ENCODE measurements around the gene SPOCK3. TPM values are rescaled to one million over a fixed set of nuclear protein-coding genes. Genes with fewer than 3 reads are reported as not detected.
"Not testable (repeated sequence)": the region's sequence is repeated elsewhere in the genome, so short reads cannot be mapped to it uniquely, and the experiment has no call there.

Gene SPOCK3
- total RNA-seq, 2 experiments from 2014 or later, result not detected

DNA sequence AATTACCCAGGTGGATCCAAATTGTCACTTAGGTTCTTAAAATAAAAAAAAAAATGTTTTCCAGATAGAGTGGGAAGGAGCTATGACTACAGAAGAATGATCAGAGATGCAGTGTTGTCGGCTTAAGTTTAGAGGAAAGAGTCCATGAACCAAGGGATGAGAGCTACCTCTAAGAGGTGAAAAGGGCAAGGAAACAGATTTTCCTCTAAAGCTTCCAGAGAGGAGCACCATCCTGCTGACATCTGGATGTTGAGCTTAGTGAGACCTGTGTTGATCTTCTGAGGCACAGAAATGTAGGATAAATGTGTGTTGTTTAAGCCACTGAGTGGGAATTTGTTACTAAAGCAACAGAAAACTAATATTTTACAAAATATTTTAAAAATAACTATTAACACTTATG, 498.7 kb downstream of the SPOCK3 start:
- POLR2A ChIA-PET, result interaction anchor here (0.6 kb wide), 1 partner anchor 745 kb away, joined by 3 read pairs; no protein-coding TSS in a partner anchor

DNA sequence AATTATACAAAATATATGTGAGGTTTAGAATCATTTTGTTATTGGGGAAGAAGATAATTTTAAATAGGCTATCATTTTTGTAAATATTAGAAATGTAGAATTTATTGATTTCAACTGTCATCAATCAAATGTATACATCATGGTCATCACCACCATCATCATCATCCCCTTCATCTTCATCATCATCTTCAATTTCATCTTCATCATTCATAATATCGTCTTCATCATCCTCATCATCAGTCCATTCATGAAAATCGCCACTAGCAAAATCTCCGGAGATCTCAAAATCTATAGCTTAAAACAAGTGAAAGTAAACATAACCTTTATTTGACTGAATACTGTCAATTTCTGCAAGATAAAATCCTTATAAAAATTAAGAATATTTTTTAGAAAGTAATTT, 499.5 kb downstream of the SPOCK3 start:
- Mint-ChIP-seq H3K4me3 (no peak overlapping the region), H3K27me3 (ENCODE audit: low read depth) (no peaks in the 10 kb centered on the region), H3K9me3 (ENCODE audit: insufficient read depth) (no peaks in the 10 kb centered on the region), H3K36me3 (ENCODE audit: low read depth) (no peaks in the 10 kb centered on the region), H3K27ac (no peak overlapping the region), H3K4me1 (ENCODE audit: low read depth) (no peaks in the 10 kb centered on the region)
- DNase-seq (no peak), ATAC-seq (no peak)
- ChIA-PET CTCF (no interaction called here), POLR2A (interaction anchor here (0.6 kb wide), 1 partner anchor 745 kb away, joined by 3 read pairs; no protein-coding TSS in a partner anchor)

More for the DNA sequence above, 498.7 kb downstream of the SPOCK3 start:
- no peaks in the 10 kb centered on the region for H3K36me3 Mint-ChIP-seq (ENCODE audit: low read depth)
- no peak overlapping the region for H3K4me3 Mint-ChIP-seq
- H3K27ac Mint-ChIP-seq, result no peak overlapping the region
- ATAC-seq (no peak), DNase-seq (no peak)
- no peaks in the 10 kb centered on the region for H3K9me3 Mint-ChIP-seq (ENCODE audit: insufficient read depth)
- CTCF ChIA-PET, result no interaction called here
- H3K4me1 Mint-ChIP-seq (ENCODE audit: low read depth), result no peaks in the 10 kb centered on the region
- H3K27me3 Mint-ChIP-seq (ENCODE audit: low read depth), result no peaks in the 10 kb centered on the region

DNA sequence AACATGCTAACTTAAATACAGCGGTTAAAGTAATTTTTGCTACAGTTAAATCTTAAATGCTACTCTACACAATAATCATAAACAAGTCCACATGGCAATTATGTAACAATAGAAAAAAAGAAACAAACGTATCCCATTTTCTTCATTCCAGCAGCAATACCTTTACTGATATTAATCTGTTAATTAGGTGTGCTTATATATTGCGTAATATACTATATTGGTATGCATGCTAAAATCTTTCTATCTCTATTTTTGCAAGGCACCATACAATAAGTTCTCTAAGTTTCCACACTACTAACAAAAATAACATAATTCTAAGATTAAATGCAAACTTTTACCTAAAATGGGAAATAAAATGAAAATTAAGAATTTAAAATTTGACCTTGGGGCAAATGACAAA, 500.6 kb downstream of the SPOCK3 start:
- ChIA-PET CTCF (no interaction called here), POLR2A (no interaction called here)
- H3K27ac Mint-ChIP-seq, result no peak overlapping the region
- no peak for DNase-seq
- ATAC-seq, result no peak
- no peak overlapping the region for H3K4me3 Mint-ChIP-seq
- H3K27me3 Mint-ChIP-seq (ENCODE audit: low read depth), result no peaks in the 10 kb centered on the region
- H3K36me3 Mint-ChIP-seq (ENCODE audit: low read depth), result no peaks in the 10 kb centered on the region
- no peaks in the 10 kb centered on the region for H3K9me3 Mint-ChIP-seq (ENCODE audit: insufficient read depth)
- no peaks in the 10 kb centered on the region for H3K4me1 Mint-ChIP-seq (ENCODE audit: low read depth)

DNA sequence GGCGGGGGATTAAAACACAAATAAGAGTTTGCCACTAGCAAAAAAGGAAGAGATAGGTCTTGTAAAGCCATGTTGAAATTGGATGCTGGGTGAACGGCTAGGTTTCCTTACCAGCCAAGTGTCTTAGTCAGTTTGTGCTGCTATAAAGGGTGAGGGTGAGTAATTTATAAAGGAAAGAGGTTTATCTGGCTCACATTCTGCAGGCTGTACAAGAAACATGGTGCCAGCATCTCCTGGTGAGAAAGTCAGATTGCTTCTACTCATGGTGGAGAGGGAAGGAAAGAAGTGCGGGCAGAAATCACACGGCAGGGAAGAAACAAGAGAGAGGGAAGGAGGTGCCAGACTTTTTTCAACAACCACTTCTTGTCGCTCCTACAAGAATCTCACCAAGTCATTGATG, 507.5 kb downstream of the SPOCK3 start:
- no peak overlapping the region for H3K27ac Mint-ChIP-seq
- no peaks in the 10 kb centered on the region for H3K27me3 Mint-ChIP-seq (ENCODE audit: low read depth)
- no peaks in the 10 kb centered on the region for H3K36me3 Mint-ChIP-seq (ENCODE audit: low read depth)
- no peak overlapping the region for H3K4me3 Mint-ChIP-seq
- no peak for DNase-seq
- H3K9me3 Mint-ChIP-seq (ENCODE audit: insufficient read depth), result no peaks in the 10 kb centered on the region
- no peaks in the 10 kb centered on the region for H3K4me1 Mint-ChIP-seq (ENCODE audit: low read depth)
- no peak for ATAC-seq
- ChIA-PET CTCF (no interaction called here), POLR2A (no interaction called here)

DNA sequence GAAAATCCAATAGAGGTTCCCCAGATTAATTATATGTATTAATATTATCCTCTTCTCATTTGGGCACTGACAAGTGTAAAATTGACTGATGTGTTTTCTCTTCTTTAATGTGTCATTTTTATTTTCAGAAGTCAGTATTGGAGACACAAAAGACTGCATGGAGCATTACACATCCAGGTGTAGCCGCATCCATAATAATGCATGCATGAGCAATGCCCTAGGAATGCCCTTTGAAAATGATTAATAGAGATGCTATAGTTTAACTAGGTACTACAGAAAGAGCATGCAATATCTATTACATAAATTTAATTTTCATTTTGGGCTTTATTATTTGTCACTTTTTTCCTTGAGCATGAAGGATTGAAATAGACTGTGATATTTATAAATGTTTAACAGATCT, 509.9 kb downstream of the SPOCK3 start:
- Mint-ChIP-seq H3K27ac (no peak overlapping the region), H3K27me3 (ENCODE audit: low read depth) (no peaks in the 10 kb centered on the region), H3K4me3 (no peak overlapping the region), H3K36me3 (ENCODE audit: low read depth) (no peaks in the 10 kb centered on the region), H3K4me1 (ENCODE audit: low read depth) (no peaks in the 10 kb centered on the region), H3K9me3 (ENCODE audit: insufficient read depth) (peaks cover 12% of the 10 kb centered on the region)
- ChIA-PET POLR2A (no interaction called here), CTCF (no interaction called here)
- ATAC-seq, result no peak
- no peak for DNase-seq

DNA sequence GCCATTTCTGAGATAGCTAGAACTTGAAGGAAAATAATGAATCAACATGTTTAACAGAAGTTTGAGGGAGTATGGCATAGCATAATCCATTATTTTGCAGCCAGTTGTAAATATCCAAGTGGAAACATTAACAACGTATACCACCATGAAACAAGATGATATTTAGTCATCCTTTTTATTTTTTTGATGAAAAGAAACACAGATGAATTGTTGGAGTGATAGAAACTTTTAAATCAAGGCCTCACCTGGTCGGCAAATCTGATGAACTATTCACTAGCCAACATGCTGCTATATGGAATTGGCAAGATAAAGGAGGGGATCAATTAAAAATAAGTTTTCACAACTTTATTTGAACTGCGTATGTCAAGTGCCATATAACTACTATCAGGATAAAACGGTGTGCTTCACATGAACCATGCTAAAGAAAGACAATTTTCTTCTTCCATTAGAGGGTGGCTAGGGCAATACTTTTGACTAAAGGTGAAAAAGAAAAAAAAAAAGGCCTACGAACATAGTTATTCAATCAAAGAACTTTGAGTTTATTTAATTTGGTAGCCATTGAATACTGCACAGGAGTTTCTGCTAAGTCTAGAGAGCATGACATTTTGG, 510.7 kb downstream of the SPOCK3 start:
- Mint-ChIP-seq H3K9me3 (ENCODE audit: insufficient read depth) (peaks cover 13% of the 10 kb centered on the region), H3K4me3 (no peak overlapping the region), H3K27ac (no peak overlapping the region), H3K27me3 (ENCODE audit: low read depth) (no peaks in the 10 kb centered on the region), H3K4me1 (ENCODE audit: low read depth) (no peaks in the 10 kb centered on the region), H3K36me3 (ENCODE audit: low read depth) (no peaks in the 10 kb centered on the region)
- POLR2A ChIA-PET, result no interaction called here
- ATAC-seq, result no peak
- CTCF ChIA-PET, result no interaction called here
- no peak for DNase-seq

DNA sequence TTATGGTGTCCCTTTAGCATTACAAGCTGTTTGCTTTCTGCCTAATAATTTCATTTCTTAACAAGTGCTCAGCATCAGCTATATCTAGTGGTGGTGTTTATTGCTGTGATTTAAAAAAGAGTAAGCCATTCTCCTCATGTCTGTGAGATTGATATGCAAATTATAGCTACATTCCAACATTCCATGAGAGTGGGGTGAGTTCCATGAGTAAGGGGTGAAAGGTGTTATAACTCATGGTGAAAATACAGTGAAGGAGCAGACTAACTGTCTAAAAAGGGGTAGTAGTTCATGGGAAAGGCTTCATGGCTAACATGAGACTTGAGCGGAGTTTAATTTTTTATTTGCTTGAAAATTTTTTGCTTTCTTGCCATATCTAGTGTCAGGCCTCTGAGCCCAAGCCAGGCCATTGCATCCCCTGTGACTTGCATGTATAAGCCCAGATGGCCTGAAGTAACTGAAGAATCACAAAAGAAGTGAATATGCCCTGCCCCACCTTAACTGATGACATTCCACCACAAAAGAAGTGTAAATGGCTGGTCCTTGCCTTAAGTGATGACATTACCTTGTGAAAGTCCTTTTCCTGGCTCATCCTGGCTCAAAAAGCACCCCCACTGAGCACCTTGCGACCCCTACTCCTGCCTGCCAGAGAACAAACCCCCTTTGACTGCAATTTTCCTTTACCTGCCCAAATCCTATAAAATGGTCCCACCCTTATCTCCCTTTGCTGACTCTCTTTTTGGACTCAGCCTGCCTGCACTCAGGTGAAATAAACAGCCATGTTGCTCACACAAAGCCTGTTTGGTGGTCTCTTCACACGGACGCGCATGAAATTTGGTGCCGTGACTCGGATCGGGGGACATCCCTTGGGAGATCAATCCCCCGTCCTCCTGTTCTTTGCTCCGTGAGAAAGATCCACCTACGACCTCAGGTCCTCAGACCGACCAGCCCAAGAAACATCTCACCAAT, 518.3 kb downstream of the SPOCK3 start:
- H3K36me3 Mint-ChIP-seq (ENCODE audit: low read depth); DNase-seq; H3K27me3 Mint-ChIP-seq (ENCODE audit: low read depth); POLR2A ChIA-PET; ATAC-seq; H3K27ac Mint-ChIP-seq; CTCF ChIA-PET; H3K4me1 Mint-ChIP-seq (ENCODE audit: low read depth); H3K4me3 Mint-ChIP-seq: not testable (repeated sequence)
- peaks cover 26% of the 10 kb centered on the region for H3K9me3 Mint-ChIP-seq (ENCODE audit: insufficient read depth)

DNA sequence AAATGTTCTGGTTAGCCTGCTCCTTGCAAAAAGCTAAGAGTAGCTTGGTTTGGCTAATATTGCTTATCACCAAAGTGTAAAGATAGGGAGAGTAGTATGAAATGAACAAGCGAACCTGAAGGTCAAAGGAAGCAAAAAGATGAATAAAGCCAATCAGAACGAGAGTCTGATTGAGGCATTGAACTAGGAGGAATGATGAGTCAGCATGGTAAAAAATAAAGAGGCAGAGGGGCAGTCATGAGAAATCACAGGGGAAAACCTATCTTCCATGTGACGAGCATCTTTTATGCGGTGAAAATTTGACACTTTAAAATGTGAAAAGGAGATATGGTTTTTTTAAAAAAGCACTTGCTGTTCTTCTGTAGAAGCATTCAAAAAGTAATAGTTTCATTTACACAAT, 533.7 kb downstream of the SPOCK3 start:
- H3K9me3 Mint-ChIP-seq (ENCODE audit: insufficient read depth), result peaks cover 9% of the 10 kb centered on the region
- no peaks in the 10 kb centered on the region for H3K4me1 Mint-ChIP-seq (ENCODE audit: low read depth)
- no peak overlapping the region for H3K4me3 Mint-ChIP-seq
- H3K36me3 Mint-ChIP-seq (ENCODE audit: low read depth), result no peaks in the 10 kb centered on the region
- H3K27ac Mint-ChIP-seq, result no peak overlapping the region
- H3K27me3 Mint-ChIP-seq (ENCODE audit: low read depth), result no peaks in the 10 kb centered on the region
- ChIA-PET POLR2A (no interaction called here), CTCF (no interaction called here)
- ATAC-seq, result no peak
- DNase-seq, result no peak

DNA sequence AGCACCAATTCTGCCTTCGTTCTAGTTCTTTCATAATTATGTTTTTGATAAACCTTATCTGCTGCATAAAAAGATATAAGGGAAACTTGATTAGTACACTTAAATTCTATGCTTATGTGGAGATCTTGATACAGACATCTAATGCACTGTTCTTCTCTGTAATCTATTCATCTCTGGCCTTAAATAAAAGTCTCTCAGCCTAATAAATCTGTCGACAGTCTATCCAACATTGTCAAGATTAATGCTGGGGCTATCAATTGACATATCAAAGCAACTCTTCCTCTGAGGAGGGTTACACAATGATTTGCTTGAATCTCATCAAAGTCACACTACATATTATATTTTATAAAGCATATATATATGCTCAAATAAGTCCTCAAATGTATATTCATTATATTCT, 545.5 kb downstream of the SPOCK3 start:
- Mint-ChIP-seq H3K36me3 (ENCODE audit: low read depth) (no peaks in the 10 kb centered on the region), H3K27ac (no peak overlapping the region), H3K27me3 (ENCODE audit: low read depth) (no peaks in the 10 kb centered on the region), H3K9me3 (ENCODE audit: insufficient read depth) (no peaks in the 10 kb centered on the region), H3K4me1 (ENCODE audit: low read depth) (no peaks in the 10 kb centered on the region), H3K4me3 (no peak overlapping the region)
- ATAC-seq (no peak), DNase-seq (no peak)
- ChIA-PET CTCF (no interaction called here), POLR2A (no interaction called here)

DNA sequence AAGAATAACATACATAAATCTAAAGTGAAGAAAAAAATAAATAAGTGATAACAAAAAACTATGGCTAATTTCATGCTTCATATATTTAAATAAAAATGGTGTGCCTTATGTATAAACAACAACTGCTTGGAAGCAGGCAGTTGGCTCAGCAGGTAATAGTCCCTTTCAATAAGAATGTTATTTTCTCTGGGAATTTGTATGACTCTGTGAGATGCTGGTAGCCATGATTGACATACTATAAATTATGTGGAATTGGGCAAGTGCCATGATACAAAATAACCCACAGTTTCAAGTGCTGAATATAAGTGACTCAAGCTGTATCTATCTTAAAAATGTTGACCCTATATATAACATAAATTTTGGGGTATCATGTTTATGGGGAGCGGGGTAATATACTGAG, 546.5 kb downstream of the SPOCK3 start:
- Mint-ChIP-seq H3K9me3 (ENCODE audit: insufficient read depth) (no peaks in the 10 kb centered on the region), H3K4me3 (no peak overlapping the region), H3K27me3 (ENCODE audit: low read depth) (no peaks in the 10 kb centered on the region), H3K36me3 (ENCODE audit: low read depth) (no peaks in the 10 kb centered on the region), H3K27ac (no peak overlapping the region), H3K4me1 (ENCODE audit: low read depth) (no peaks in the 10 kb centered on the region)
- ATAC-seq (no peak), DNase-seq (no peak)
- ChIA-PET POLR2A (no interaction called here), CTCF (no interaction called here)

Measured in activated CD8-positive, alpha-beta T cell treated with anti-CD3 and anti-CD28 coated beads, Interleukin-2, amount 10 ng/mL, durations not matched to agents 7 days and 5 days (primary cell).